Hepatocyte (in vitro differentiated cells): Measurements from ENCODE around the gene FMO2. TPM values are rescaled to one million over a fixed set of nuclear protein-coding genes. Genes with fewer than 3 reads are reported as not detected.
A peak's percentile ranks its signal among the peaks of the same experiment; 100 is the strongest.

ENCODE experiments used
- DNase-seq: peaks from one replicate; pipeline ENCODE4 v3.0.0-alpha.2; 2016; ENCODE audit warnings: low spot score
- H2AFZ ChIP-seq: fragments of 200-600 bp; sonication (generic); 2 replicates; pipeline ENCODE4 v1.6.0; 2016; ENCODE audit warnings: antibody characterized with exemption, mild to moderate bottlenecking
- H3K27ac ChIP-seq: fragments of 200-600 bp; sonication (generic); 2 replicates; pipeline ENCODE4 v1.5.1; 2016; ENCODE audit warnings: mild to moderate bottlenecking
- H3K27me3 ChIP-seq: fragments of 200-600 bp; sonication (generic); 2 replicates; pipeline ENCODE4 v1.6.1; 2016
- H3K36me3 ChIP-seq: fragments of 200-600 bp; sonication (generic); replicated peaks from 2 replicates; pipeline ENCODE4 v1.5.1; 2016; ENCODE audit warnings: low read depth; ENCODE audit not compliant: insufficient read depth
- H3K4me1 ChIP-seq: fragments of 200-600 bp; sonication (generic); 2 replicates; pipeline ENCODE4 v1.5.1; 2016; ENCODE audit warnings: mild to moderate bottlenecking, moderate library complexity; ENCODE audit not compliant: insufficient read depth
- H3K4me2 ChIP-seq: fragments of 200-600 bp; sonication (generic); 2 replicates; pipeline ENCODE4 v1.6.0; 2016
- H3K4me3 ChIP-seq: fragments of 200-600 bp; sonication (generic); 2 replicates; pipeline ENCODE4 v1.5.1; 2016; ENCODE audit warnings: mild to moderate bottlenecking
- H3K79me2 ChIP-seq: fragments of 200-600 bp; sonication (generic); 2 replicates; pipeline ENCODE4 v1.6.0; 2017; ENCODE audit warnings: mild to moderate bottlenecking
- H3K9me2 ChIP-seq: fragments of 200-600 bp; sonication (generic); replicated peaks from 2 replicates; pipeline ENCODE4 v1.6.0; 2017; ENCODE audit warnings: mild to moderate bottlenecking; ENCODE audit not compliant: insufficient read depth
- H3K9me3 ChIP-seq: fragments of 200-600 bp; sonication (generic); 2 replicates; pipeline ENCODE4 v1.5.1; 2016; ENCODE audit warnings: low read depth, mild to moderate bottlenecking
- H4K20me1 ChIP-seq: fragments of 200-600 bp; sonication (generic); 2 replicates; pipeline ENCODE4 v1.6.0; 2016; ENCODE audit warnings: mild to moderate bottlenecking; ENCODE audit not compliant: insufficient read depth, poor library complexity, severe bottlenecking
- CTCF ChIP-seq: fragments of 200-600 bp; sonication (generic); IDR thresholded peaks from 2 replicates; pipeline ENCODE4 v1.5.1; 2016; ENCODE audit warnings: antibody characterized with exemption, mild to moderate bottlenecking; ENCODE audit not compliant: poor library complexity
- EZH2 ChIP-seq: fragments of 200-600 bp; sonication (generic); IDR thresholded peaks from 2 replicates; pipeline ENCODE4 v1.6.1; 2016; ENCODE audit warnings: antibody characterized with exemption, mild to moderate bottlenecking, borderline replicate concordance
- EZH2phosphoT487 ChIP-seq: fragments of 200-600 bp; sonication (generic); IDR thresholded peaks from one replicate; pipeline ENCODE4 v1.6.1; 2018; ENCODE audit warnings: antibody characterized with exemption, mild to moderate bottlenecking, low read depth, moderate library complexity; ENCODE audit not compliant: unreplicated experiment, severe bottlenecking
- WGBS: methylation state at CpG from one replicate; pipeline ENCODE4 v1.1.6; 2016; ENCODE audit warnings: low lambda C conversion rate; ENCODE audit errors: missing lambda C conversion rate; 5-methylcytosine and 5-hydroxymethylcytosine counted together
- polyA plus RNA-seq: library from polyadenylated mRNA; unstranded; fragments of >200 nt; fragmentation: Nextera tagmentation; extraction: Ambion mirVana; gene quantifications from 2 replicates; pipeline ENCODE4 v1.2.1, GENCODE V29; 2016
- total RNA-seq: library from RNA; depleted of rRNA; stranded (reverse); fragments of >200 nt; gene quantifications from 2 replicates; pipeline ENCODE4 v1.2.3, GENCODE V29; 2014

FMO2 gene
- total and polyA plus RNA-seq, 2 experiments from 2014 or later = 0.70 TPM; not detected in 1

- Histone ChIP-seq H3K79me2 (peaks cover 7% of the 10 kb centered on the region), H3K27me3 (no peaks in the 10 kb centered on the region), H2AFZ (peak overlapping the region; percentile 49), H3K4me3 (no peak overlapping the region), H3K9me3 (no peaks in the 10 kb centered on the region), H3K4me2 (peak overlapping the region; percentile 97), H3K27ac (peak overlapping the region; percentile 76), H4K20me1 (no peaks in the 10 kb centered on the region), H3K4me1 (peaks cover 7% of the 10 kb centered on the region), H3K9me2 (no peaks in the 10 kb centered on the region), H3K36me3 (no peaks in the 10 kb centered on the region)
- 54% methylated on average over 1 of the region's 1 CpG for WGBS
- no peak for DNase-seq
- TF ChIP-seq EZH2phosphoT487 (no peak), CTCF (no peak), EZH2 (no peak)
These were observed 63.7 kb downstream of the FMO2 start for GRCh38 chr1:171248841-171249240.

- H3K4me2 ChIP-seq = peak overlapping the region; percentile 97
- TF ChIP-seq EZH2 (no peak), CTCF (no peak), EZH2phosphoT487 (no peak)
These were observed 65.2 kb downstream of the FMO2 start for GRCh38 chr1:171250263-171250662.

GRCh38 chr1:171251042-171251951, 66.2 kb downstream of the FMO2 start:
- Histone ChIP-seq H3K27me3 (no peaks in the 10 kb centered on the region), H3K27ac (peak overlapping the region; percentile 83), H3K9me2 (no peaks in the 10 kb centered on the region), H4K20me1 (no peaks in the 10 kb centered on the region), H3K79me2 (peaks cover 7% of the 10 kb centered on the region), H3K4me2 (peak overlapping the region; percentile 97), H3K4me1 (peaks cover 24% of the 10 kb centered on the region), H3K4me3 (peak overlapping the region; percentile 70), H3K9me3 (no peaks in the 10 kb centered on the region), H2AFZ (peak overlapping the region; percentile 97), H3K36me3 (no peaks in the 10 kb centered on the region)
- WGBS = 3% methylated on average over 34 of the region's 34 CpGs
- TF ChIP-seq EZH2phosphoT487 (no peak), EZH2 (no peak), CTCF (peak; percentile 60)
- DNase-seq = peak; percentile 80

More at GRCh38 chr1:171250263-171250662, 65.2 kb downstream of the FMO2 start:
- Histone ChIP-seq H3K27me3 (no peaks in the 10 kb centered on the region), H3K4me3 (no peak overlapping the region), H3K9me3 (no peaks in the 10 kb centered on the region), H3K36me3 (no peaks in the 10 kb centered on the region), H3K79me2 (peaks cover 7% of the 10 kb centered on the region), H3K27ac (peak overlapping the region; percentile 83), H3K9me2 (no peaks in the 10 kb centered on the region), H2AFZ (no peak overlapping the region), H4K20me1 (no peaks in the 10 kb centered on the region), H3K4me1 (peaks cover 15% of the 10 kb centered on the region)
- no peak for DNase-seq
- WGBS = 76% methylated on average over 3 of the region's 3 CpGs
